Spleen (tissue), 11 donors: ENCODE data around the gene ADGRL3. TPM values are rescaled to one million over a fixed set of nuclear protein-coding genes. Genes with fewer than 3 reads are reported as not detected.

Experiments used
- DNase-seq: peaks from one replicate; pipeline ENCODE4 v3.0.0-alpha.2; 2020
- H3K27ac ChIP-seq, 8 donors: fragments of 200-600 bp; sonication (generic) in 7 of 8; 1 replicate in 4 of 8; 2 replicates in 4 of 8; pipeline versions ENCODE4 v1.5.0 to v1.8.0; 2016 to 2021; ENCODE audit warnings: inconsistent platforms in 4 of 8, mild to moderate bottlenecking in 4 of 8, moderate library complexity in 1 of 8
- H3K27me3 ChIP-seq, 7 donors: fragments of 200-600 bp; sonication (generic) in 6 of 7; replicated peaks in 1 of 7; 1 replicate in 4 of 7; 2 replicates in 3 of 7; pipeline versions ENCODE4 v1.5.0 to v1.8.0; 2016 to 2021; ENCODE audit warnings: inconsistent platforms in 3 of 7, mild to moderate bottlenecking in 1 of 7
- H3K36me3 ChIP-seq, 6 donors: fragments of 200-600 bp; sonication (generic) in 5 of 6; 1 replicate in 4 of 6; 2 replicates in 2 of 6; pipeline versions ENCODE4 v1.5.0 to v1.8.0; 2016 to 2021; ENCODE audit warnings: inconsistent platforms in 2 of 6
- H3K4me1 ChIP-seq, 6 donors: fragments of 200-600 bp; sonication (generic) in 5 of 6; 1 replicate in 3 of 6; 2 replicates in 3 of 6; pipeline versions ENCODE4 v1.5.0 to v1.8.0; 2016 to 2021; ENCODE audit warnings: inconsistent platforms in 3 of 6
- H3K4me3 ChIP-seq, 8 donors: fragments of 200-600 bp; sonication (generic) in 7 of 8; 1 replicate in 4 of 8; 2 replicates in 4 of 8; pipeline versions ENCODE4 v1.5.0 to v1.8.0; 2016 to 2021; ENCODE audit warnings: inconsistent platforms in 4 of 8, mild to moderate bottlenecking in 4 of 8, moderate library complexity in 2 of 8
- H3K9me3 ChIP-seq, 8 donors: fragments of 200-600 bp; sonication (generic) in 7 of 8; 1 replicate in 4 of 8; 2 replicates in 4 of 8; pipeline versions ENCODE4 v1.5.0 to v1.8.0; 2016 to 2021; ENCODE audit warnings: inconsistent platforms in 4 of 8
- POLR2A ChIP-seq, 3 donors: fragments of 450-650 bp; IDR thresholded peaks; one replicate each; pipeline ENCODE4 v1.5.1; 2017; ENCODE audit warnings: antibody characterized with exemption in 3 of 3, mild to moderate bottlenecking in 1 of 3
- POLR2AphosphoS5 ChIP-seq, 3 donors: sonication (generic); formaldehyde crosslinking; IDR thresholded peaks; one replicate each; pipeline ENCODE4 v1.5.1; 2017; ENCODE audit warnings: antibody characterized with exemption in 3 of 3
- WGBS, 5 donors: extraction: QIAGEN DNeasy Blood & Tissue Kit in 3 of 5; methylation state at CpG; one replicate each; pipeline versions ENCODE4 v1.1.5 to v1.1.7; 2013 to 2018; 5-methylcytosine and 5-hydroxymethylcytosine counted together
- intact Hi-C: fragments of 100-400 bp; cut with DNase I; formaldehyde crosslinking; loops from one replicate; pipeline ENCODE4 v1.15.0; 2023; ENCODE audit warnings: low total_unique reads
- polyA plus RNA-seq, 3 donors: library from polyadenylated mRNA; stranded (reverse); fragments of 200-250 nt; gene quantifications; one replicate each; pipeline ENCODE4 v1.2.1, GENCODE V29; 2013
- total RNA-seq, 7 donors: library from RNA; depleted of rRNA in 3 of 7; stranded (reverse); fragments of >200 nt in 3 of 7; fragmentation: NEBNext Ultra II Directional in 4 of 7; extraction: Animal tissue kit (Norgen Biotek cat#: 25700) in 4 of 7; gene quantifications; one replicate each; pipeline versions ENCODE4 v1.1.0 to v1.2.1, GENCODE V29; 2016 to 2021
- TF ChIP-seq, protein P1 (sequence below), 11 experiments: fragments of 200-600 bp in 7 of 11; fragments of 450-650 bp in 4 of 11; sonication (generic) in 4 of 11; IDR thresholded peaks in 8 of 11; conservative IDR thresholded peaks in 3 of 11; 1 replicate in 7 of 11; 2 replicates in 4 of 11; pipeline versions ENCODE4 v1.4.0 to v1.8.0; 2016 to 2021; ENCODE audit warnings: antibody characterized with exemption in 11 of 11, inconsistent platforms in 4 of 11, mild to moderate bottlenecking in 1 of 11
- donor health status: healthy with polysubstance abuse.
- donor health status: DM: no; HTN: no; CAD: no; lungs with moderate emphysema.
- donor health status: DM: no; HTN: no; CAD: no.
- donor health status: Bipolar disorder and iron deficiency.
- donor health status: healthy.
- donor health status: DM: no; HTN: no; CAD: no.
- donor health status: DM: yes; HTN: yes; CAD: no.

ADGRL3 gene
- total and polyA plus RNA-seq, 10 donors: 0.09 to 0.92 (median 0.46) TPM; not detected in 1

DNA sequence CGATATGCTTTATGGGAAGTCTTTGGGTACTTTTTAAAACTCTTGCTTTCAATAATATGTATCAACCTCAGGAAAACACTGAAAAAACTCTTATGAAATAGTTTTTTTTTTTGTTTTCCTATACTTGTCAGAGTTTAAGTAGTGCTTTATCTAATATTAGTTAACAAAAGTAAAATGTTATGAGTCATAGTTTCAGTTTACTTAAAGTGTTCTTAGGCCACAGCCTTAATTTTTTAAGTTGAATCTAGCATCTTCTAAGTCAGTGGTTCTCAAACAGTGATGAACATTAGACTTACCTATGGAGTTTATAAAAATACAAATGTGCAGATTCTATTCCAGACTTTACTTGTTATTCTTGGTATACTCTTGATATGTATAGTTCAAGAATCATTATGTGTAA is 26.3 kb upstream of the ADGRL3 start:
- no peak overlapping the region for H3K4me3 ChIP-seq
- DNase-seq: no peak
- H3K36me3 ChIP-seq: no peaks in the 10 kb centered on the region
- no peak for TF ChIP-seq POLR2AphosphoS5 (IDR thresholded peaks at IDR 0.05)
- TF ChIP-seq POLR2A (IDR thresholded peaks at IDR 0.05): no peak
- TF ChIP-seq, protein P1, sequence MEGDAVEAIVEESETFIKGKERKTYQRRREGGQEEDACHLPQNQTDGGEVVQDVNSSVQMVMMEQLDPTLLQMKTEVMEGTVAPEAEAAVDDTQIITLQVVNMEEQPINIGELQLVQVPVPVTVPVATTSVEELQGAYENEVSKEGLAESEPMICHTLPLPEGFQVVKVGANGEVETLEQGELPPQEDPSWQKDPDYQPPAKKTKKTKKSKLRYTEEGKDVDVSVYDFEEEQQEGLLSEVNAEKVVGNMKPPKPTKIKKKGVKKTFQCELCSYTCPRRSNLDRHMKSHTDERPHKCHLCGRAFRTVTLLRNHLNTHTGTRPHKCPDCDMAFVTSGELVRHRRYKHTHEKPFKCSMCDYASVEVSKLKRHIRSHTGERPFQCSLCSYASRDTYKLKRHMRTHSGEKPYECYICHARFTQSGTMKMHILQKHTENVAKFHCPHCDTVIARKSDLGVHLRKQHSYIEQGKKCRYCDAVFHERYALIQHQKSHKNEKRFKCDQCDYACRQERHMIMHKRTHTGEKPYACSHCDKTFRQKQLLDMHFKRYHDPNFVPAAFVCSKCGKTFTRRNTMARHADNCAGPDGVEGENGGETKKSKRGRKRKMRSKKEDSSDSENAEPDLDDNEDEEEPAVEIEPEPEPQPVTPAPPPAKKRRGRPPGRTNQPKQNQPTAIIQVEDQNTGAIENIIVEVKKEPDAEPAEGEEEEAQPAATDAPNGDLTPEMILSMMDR (IDR thresholded peaks at IDR 0.05 in 8 of 11, conservative IDR thresholded peaks at IDR 0.05 in 3 of 11): no peak
- no peak overlapping the region for H3K27ac ChIP-seq
- 69 to 85% (median 78%) methylated on average over 1 of the region's 1 CpG for WGBS, 5 donors
- intact Hi-C loops: no loop called here
- no peaks in the 10 kb centered on the region for H3K4me1 ChIP-seq
- H3K9me3 ChIP-seq: peaks cover 0 to 12% (median 0%) of the 10 kb centered on the region in 8 donors
- H3K27me3 ChIP-seq: no peaks in the 10 kb centered on the region

DNA sequence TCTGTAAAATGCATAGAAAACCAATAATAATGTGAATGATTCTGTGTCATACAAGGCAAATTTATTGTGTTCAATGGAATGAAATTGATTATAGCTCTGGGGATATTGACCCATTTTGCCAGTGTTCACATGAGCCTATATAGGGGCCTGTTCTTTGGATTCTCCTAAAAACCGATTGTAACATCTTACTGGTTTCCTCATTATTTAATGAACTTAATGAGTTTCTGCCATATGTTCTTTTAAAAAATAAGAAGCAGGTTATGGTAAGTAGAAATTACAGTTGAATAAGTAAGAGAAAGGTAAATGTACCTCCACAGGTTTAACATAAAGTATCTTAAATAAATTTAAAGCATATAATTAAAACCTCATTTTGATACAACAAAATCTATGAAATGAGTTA is 24.6 kb upstream of the ADGRL3 start:
- no peak overlapping the region for H3K4me3 ChIP-seq
- DNase-seq: no peak
- TF ChIP-seq, protein P1 (IDR thresholded peaks at IDR 0.05 in 8 of 11, conservative IDR thresholded peaks at IDR 0.05 in 3 of 11): no peak
- no peak for TF ChIP-seq POLR2AphosphoS5 (IDR thresholded peaks at IDR 0.05)
- no peak for TF ChIP-seq POLR2A (IDR thresholded peaks at IDR 0.05)
- no peaks in the 10 kb centered on the region for H3K4me1 ChIP-seq
- H3K36me3 ChIP-seq: no peaks in the 10 kb centered on the region
- intact Hi-C loops: no loop called here
- H3K27me3 ChIP-seq: no peaks in the 10 kb centered on the region
- WGBS, 5 donors: 43 to 88% (median 48%) methylated on average over 1 of the region's 1 CpG
- H3K27ac ChIP-seq: no peak overlapping the region
- peaks cover 0 to 12% (median 0%) of the 10 kb centered on the region in 8 donors for H3K9me3 ChIP-seq

DNA sequence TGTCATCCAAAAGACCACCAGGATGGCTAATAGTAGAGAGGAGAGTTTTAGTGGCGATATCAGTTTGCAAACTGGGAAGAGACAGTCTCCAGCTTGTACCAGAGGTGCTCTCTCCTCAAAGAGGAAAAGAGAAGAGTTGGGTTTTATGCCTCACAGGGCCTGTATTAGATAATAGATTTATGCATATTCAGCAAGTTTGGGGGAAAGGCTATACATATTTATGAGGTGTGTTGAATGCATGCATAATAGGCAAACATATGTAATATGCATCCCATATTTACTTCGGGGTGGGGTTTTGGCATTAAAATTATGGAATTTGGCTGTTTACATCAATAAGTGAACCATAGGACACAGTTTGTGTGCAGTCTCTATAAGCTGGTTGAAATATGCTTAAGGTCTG is 22.8 kb upstream of the ADGRL3 start:
- Histone ChIP-seq H3K9me3 (peaks cover 0 to 12% (median 0%) of the 10 kb centered on the region in 8 donors), H3K27me3 (no peaks in the 10 kb centered on the region), H3K27ac (no peak overlapping the region), H3K4me1 (no peaks in the 10 kb centered on the region), H3K4me3 (no peak overlapping the region), H3K36me3 (no peaks in the 10 kb centered on the region)
- no peak for DNase-seq
- WGBS, 5 donors: 77 to 89% (median 82%) methylated on average over 2 of the region's 2 CpGs
- TF ChIP-seq POLR2A (IDR thresholded peaks at IDR 0.05): no peak
- no peak for TF ChIP-seq POLR2AphosphoS5 (IDR thresholded peaks at IDR 0.05)
- TF ChIP-seq, protein P1 (IDR thresholded peaks at IDR 0.05 in 8 of 11, conservative IDR thresholded peaks at IDR 0.05 in 3 of 11): no peak
- intact Hi-C loops: no loop called here

DNA sequence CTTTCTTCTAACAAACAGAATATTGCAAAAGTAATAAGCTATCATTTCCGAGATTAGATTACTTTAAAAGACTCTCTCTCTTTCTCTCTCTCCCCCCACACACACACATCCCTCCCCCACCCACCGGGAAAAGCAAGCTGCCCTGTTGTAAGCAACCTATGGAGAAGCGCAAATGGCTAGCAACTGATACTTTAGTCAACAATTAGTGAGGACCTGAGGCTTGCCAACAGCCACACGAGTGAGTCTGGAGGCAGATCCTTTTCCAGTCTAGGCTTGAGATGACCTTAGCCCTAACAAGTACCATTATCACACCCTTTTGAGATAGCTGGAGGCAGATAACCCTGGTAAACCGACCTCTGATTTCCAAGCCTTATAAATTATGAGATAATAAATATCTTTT is 19.7 kb upstream of the ADGRL3 start:
- H3K4me3 ChIP-seq: no peak overlapping the region
- H3K27me3 ChIP-seq: no peaks in the 10 kb centered on the region
- peaks cover 0 to 28% (median 18%) of the 10 kb centered on the region in 8 donors for H3K9me3 ChIP-seq
- TF ChIP-seq, protein P1 (IDR thresholded peaks at IDR 0.05 in 8 of 11, conservative IDR thresholded peaks at IDR 0.05 in 3 of 11): no peak
- TF ChIP-seq POLR2AphosphoS5 (IDR thresholded peaks at IDR 0.05): no peak
- TF ChIP-seq POLR2A (IDR thresholded peaks at IDR 0.05): no peak
- H3K4me1 ChIP-seq: no peaks in the 10 kb centered on the region
- no peak for DNase-seq
- no peaks in the 10 kb centered on the region for H3K36me3 ChIP-seq
- intact Hi-C loops: no loop called here
- WGBS, 5 donors: 50 to 65% (median 64%) methylated on average over 5 of the region's 5 CpGs
- no peak overlapping the region for H3K27ac ChIP-seq
